Mononuclear cell (primary cell): ENCODE data around the gene SCN2B. TPM values are rescaled to one million over a fixed set of nuclear protein-coding genes. Genes with fewer than 3 reads are reported as not detected.

Experiments used
- H3K27me3 ChIP-seq: 2 replicates; pipeline ENCODE4 v1.6.0; 2011; ENCODE audit warnings: low read length, control low read depth; ENCODE audit not compliant: insufficient read depth
- H3K4me1 ChIP-seq: 2 replicates; pipeline ENCODE4 v1.5.1; 2011; ENCODE audit warnings: mild to moderate bottlenecking, low read length, control low read depth; ENCODE audit not compliant: insufficient read depth
- H3K4me3 ChIP-seq: 2 replicates; pipeline ENCODE4 v1.5.1; 2011; ENCODE audit warnings: mild to moderate bottlenecking, low read length, moderate library complexity
- H3K9me3 ChIP-seq: 2 replicates; pipeline ENCODE4 v1.5.1; 2011; ENCODE audit warnings: low read depth, mild to moderate bottlenecking, control low read depth, low read length
- total RNA-seq: library from RNA; depleted of rRNA; stranded (reverse); fragments of >200 nt; gene quantifications from one replicate; pipeline ENCODE4 v1.2.3, GENCODE V29; 2012

Gene SCN2B
- total RNA-seq, 1 donor, result not detected

DNA sequence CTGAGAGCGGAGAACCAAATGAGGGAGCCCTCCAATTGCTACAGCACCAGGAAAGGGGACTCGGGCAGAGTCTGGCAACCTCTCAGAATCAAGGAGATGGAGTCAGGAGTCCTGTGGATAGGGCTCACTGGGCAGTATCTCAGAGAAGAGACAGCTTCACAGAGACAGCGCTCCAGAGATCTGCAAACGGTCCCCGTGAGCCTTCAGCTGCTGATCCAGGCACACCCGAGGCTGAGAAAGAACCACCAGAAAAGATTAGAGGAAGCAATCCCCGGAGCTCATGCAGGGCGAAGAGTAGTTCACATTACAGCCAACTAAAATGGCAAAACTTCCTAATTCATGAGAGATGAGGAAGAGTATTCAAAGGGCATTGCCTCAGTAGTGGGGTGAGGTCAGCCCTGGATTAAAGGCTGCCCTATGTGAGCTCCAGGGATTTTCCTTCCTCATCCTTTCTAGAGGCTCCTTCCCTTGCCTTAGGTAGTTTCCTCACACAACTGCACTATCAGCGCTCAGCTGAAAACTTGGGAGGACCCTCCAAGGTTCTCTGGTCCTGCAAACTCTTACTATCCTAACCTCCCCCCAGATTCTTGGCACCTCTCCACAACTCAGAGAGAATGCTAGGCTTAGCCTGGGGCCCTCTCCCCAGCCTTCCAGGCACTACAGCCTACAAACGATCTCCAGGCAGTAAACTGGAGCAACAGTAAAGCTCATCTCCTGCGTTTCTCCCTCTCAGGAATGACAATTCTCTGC is 47.5 kb downstream of the SCN2B start:
- Histone ChIP-seq H3K27me3 (no peaks in the 10 kb centered on the region), H3K4me3 (no peak overlapping the region), H3K9me3 (no peaks in the 10 kb centered on the region), H3K4me1 (peaks cover 24% of the 10 kb centered on the region)

DNA sequence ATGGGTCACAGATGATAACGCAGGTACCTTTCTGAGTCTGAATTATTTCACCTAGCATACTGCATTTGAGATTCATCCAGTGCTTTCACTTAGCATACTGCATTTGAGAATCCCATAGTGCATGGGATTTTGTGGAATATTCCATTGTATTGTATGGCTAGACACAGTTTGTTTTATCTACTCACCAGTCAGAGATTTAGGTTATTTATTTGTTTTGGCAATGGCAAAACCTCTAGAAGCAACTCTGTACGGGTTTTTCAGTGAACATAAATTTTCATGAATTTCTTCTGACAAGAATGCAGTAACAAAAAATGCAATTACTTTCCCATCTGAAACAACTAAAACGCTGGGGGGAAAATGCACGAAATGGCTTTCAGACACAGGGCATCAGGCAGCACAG is 48.1 kb downstream of the SCN2B start:
- peaks cover 24% of the 10 kb centered on the region for H3K4me1 ChIP-seq
- H3K27me3 ChIP-seq, result no peaks in the 10 kb centered on the region
- H3K9me3 ChIP-seq, result no peaks in the 10 kb centered on the region

DNA sequence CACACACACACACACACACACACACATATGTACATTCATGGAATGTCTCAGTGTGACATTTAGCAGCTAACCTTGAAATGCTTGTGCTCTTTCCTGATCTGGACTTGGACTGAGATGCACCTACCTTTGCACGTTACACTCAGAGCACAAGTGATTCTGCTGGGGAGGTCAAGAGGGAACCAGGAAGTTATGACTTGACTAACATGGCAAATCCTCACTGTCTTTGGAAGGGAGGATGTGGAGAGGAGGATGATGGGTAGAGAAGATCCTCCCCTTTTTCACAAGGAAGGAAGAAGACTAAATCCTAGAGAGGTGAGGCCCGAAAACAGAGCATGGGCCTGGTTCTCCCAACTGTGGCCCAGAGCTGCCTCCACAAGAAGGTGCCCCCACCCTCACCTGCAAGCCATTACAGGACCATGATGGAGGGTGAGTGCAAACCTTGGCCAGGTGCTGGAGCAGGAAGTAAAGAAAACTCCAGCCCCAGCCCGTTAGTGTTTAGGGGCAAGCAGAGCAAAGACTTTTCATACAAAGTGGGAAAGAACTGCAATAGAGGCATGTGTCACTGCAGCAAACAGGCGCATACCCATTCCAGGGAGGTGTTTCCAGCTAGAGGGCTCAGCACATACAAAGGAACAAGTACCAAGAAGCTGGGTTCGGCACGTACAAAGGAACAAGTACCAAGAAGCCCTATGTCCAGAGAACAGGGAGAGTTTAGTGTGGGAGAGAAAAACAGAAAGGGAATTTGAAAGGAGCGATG is 50.2 kb downstream of the SCN2B start:
- Histone ChIP-seq H3K27me3 (no peaks in the 10 kb centered on the region), H3K9me3 (no peaks in the 10 kb centered on the region), H3K4me1 (peaks cover 24% of the 10 kb centered on the region), H3K4me3 (no peak overlapping the region)

More for the DNA sequence above, 48.1 kb downstream of the SCN2B start:
- H3K4me3 ChIP-seq, result no peak overlapping the region

DNA sequence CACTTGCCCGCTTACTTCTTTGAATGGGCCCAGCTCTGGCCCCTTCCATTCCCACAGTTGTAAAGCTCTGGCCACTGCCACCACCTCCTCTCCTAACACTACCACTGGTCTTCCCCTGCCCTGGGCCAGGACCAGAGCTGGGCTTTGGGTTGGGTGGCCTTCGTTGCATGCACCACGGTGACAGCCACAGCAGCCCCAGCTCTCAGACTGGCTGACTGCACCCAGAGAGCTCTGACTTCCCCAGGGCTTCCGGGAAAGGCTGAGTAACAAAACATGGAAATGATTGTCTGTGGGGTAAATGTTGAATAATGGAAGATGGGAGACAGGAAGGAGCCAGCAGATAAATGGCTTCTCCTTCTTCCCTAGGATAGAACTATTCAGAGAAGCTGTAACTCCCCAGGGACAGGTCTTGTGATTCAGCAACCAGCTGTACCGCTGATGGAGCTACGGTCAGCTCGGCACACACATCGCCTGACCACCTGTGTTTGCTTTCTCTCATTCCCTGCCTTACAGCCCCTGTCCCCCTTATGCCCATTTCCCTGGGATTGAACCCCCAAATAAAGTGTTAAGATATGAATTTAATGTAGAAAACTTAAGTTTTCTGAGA is 51.4 kb downstream of the SCN2B start:
- H3K27me3 ChIP-seq, result no peaks in the 10 kb centered on the region
- no peak overlapping the region for H3K4me3 ChIP-seq
- peaks cover 21% of the 10 kb centered on the region for H3K4me1 ChIP-seq
- no peaks in the 10 kb centered on the region for H3K9me3 ChIP-seq

DNA sequence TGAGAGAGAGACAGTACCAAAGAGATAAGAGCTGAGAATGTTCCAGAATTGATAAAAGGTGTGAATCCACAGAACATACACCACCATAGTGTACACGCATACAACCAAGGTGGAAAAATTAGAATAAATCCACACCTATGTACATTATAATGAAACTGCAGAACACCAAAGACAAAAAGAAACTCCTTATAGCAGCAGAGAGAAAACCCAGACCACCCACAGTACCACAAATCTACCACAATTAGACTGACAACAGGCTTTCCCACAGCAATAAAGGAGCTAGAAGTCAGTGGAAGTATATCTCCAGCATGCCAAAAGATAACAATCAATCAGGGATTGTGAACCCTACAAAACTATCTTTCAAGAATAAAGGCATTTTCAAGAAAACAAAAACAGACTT is 55.6 kb downstream of the SCN2B start:
- H3K27me3 ChIP-seq, result no peaks in the 10 kb centered on the region
- peaks cover 11% of the 10 kb centered on the region for H3K4me1 ChIP-seq
- H3K4me3 ChIP-seq, result no peak overlapping the region
- H3K9me3 ChIP-seq, result no peaks in the 10 kb centered on the region

DNA sequence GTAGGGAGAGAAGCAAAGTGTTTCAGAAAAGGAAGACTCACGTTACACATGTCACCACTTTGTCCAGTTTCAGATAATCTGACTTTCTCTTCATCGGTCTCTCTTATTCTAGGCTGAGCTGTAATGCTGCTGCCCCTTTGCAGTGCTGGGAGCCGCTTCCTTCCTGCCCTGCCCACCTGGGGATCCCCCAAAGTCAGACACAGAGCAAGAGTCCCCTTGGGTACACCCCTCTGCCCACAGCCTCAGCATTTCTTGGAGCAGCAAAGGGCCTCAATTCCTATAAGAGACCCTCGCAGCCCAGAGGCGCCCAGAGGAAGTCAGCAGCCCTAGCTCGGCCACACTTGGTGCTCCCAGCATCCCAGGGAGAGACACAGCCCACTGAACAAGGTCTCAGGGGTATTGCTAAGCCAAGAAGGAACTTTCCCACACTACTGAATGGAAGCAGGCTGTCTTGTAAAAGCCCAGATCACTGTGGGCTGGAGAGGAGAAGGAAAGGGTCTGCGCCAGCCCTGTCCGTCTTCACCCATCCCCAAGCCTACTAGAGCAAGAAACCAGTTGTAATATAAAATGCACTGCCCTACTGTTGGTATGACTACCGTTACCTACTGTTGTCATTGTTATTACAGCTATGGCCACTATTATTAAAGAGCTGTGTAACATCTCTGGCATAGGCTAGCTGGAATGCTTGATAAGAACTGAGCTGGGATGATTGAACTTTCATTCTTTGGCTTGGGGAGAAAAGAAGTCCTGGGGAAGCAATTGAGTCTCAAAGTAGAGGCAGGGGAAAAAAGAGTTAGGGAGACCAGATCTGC is 58.4 kb downstream of the SCN2B start:
- no peak overlapping the region for H3K4me3 ChIP-seq
- peaks cover 11% of the 10 kb centered on the region for H3K4me1 ChIP-seq
- no peaks in the 10 kb centered on the region for H3K27me3 ChIP-seq
- no peaks in the 10 kb centered on the region for H3K9me3 ChIP-seq

DNA sequence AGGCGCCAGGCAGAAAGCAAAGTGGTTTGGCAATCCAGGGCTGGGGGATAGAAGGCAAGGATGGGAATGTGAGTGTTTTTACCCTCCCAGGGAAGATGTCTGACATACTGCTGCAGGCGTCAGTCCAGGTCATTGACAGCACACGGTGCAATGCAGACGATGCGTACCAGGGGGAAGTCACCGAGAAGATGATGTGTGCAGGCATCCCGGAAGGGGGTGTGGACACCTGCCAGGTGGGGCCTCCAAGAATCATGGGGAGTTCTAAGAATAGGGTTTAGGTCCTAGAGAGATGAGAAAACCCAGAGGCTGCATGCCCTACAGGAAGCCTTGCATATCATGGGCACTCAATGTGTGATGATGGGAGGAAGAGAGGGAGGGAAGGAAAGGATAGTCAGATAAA is 61.4 kb downstream of the SCN2B start:
- Histone ChIP-seq H3K4me1 (peaks cover 11% of the 10 kb centered on the region), H3K4me3 (no peak overlapping the region), H3K9me3 (no peaks in the 10 kb centered on the region), H3K27me3 (no peaks in the 10 kb centered on the region)

DNA sequence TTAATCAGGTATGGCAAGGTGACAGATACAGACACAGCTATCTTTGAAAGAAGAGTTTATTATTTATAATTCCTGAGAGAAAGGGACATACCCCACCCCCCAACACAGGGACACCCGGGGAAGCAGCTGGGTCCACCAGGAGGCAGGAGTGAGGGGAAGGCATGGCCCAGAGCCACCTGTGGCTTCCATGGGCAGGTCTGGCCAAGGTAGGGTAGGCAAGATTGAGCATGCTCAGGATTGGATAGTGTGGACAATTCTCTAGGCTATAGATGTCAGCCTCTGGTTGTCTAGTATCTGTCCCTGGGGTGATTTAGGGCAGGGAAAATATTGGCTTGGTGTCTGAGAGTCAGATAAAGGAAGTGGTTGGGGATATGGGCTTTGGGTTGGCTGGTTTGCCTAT is 62.2 kb downstream of the SCN2B start:
- Histone ChIP-seq H3K4me1 (peaks cover 11% of the 10 kb centered on the region), H3K9me3 (no peaks in the 10 kb centered on the region), H3K27me3 (no peaks in the 10 kb centered on the region), H3K4me3 (no peak overlapping the region)

DNA sequence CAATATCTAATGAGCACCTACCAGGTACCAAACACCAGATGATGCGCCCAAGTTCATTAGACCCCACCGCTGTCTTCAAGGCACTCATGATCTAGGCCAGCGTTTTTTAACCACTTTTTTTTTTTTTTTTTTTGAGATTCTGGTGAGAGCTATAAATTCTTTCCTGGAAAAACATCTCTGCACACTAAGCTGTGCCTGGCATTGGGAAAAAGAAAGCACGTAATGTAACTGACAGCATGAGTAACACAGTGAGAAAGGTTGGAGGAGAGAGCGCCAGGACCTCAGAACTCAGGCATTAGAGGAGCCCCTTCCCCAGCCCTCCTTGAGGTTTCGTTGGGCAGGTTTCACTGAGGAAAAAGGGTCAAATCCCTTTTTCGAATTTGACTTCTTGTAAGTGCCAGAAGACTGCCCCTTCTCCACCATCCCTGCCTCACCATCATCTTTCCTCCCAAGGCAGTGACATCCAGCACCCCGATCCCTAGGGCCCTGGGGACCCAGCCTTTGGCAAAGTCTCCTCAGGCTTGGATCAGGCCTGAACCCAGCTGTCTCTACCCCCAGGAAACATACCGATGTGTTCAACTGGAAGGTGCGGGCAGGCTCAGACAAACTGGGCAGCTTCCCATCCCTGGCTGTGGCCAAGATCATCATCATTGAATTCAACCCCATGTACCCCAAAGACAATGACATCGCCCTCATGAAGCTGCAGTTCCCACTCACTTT is 63.6 kb downstream of the SCN2B start:
- Histone ChIP-seq H3K4me1 (peaks cover 8% of the 10 kb centered on the region), H3K27me3 (no peaks in the 10 kb centered on the region), H3K9me3 (no peaks in the 10 kb centered on the region), H3K4me3 (no peak overlapping the region)

Other genes starting within 250 kb of the SCN2B start
- gene TMPRSS13, start 247.2 kb downstream of the SCN2B start, total RNA-seq, result 0.73 TPM
- 314 TPM for gene IL10RA, start 190.2 kb downstream of the SCN2B start, total RNA-seq
- gene TMPRSS4, start 99.6 kb downstream of the SCN2B start, total RNA-seq, result not detected
- gene SMIM35, start 89.7 kb downstream of the SCN2B start, total RNA-seq, result 0.21 TPM
- gene SCN4B, start 23.8 kb downstream of the SCN2B start, total RNA-seq, result 0.10 TPM
- gene JAML, start 48.4 kb upstream of the SCN2B start, total RNA-seq, result 90.4 TPM
- 16.7 TPM for gene MPZL3, start 75.7 kb upstream of the SCN2B start, total RNA-seq
- 1.5 TPM for gene MPZL2, start 87.7 kb upstream of the SCN2B start, total RNA-seq
- gene CD3E, start 128.1 kb upstream of the SCN2B start, total RNA-seq, result 136 TPM
- 122 TPM for gene CD3D, start 166.1 kb upstream of the SCN2B start, total RNA-seq
- 49.7 TPM for gene CD3G, start 167.7 kb upstream of the SCN2B start, total RNA-seq
- 50.5 TPM for gene UBE4A, start 183.0 kb upstream of the SCN2B start, total RNA-seq
- gene ATP5MG, start 225.0 kb upstream of the SCN2B start, total RNA-seq, result 50.8 TPM